Karpas-422 (cell line): ENCODE data around the gene UBQLN1. TPM values are rescaled to one million over a fixed set of nuclear protein-coding genes. Genes with fewer than 3 reads are reported as not detected.

Experiments
- DNase-seq: peaks from one replicate; pipeline ENCODE4 v3.0.0-alpha.2; 2015
- H2AFZ ChIP-seq: fragments of 200-600 bp; sonication (generic); 2 replicates; pipeline ENCODE4 v1.6.1; 2014; ENCODE audit warnings: antibody characterized with exemption, low read length, mixed read lengths
- H3K27ac ChIP-seq: fragments of 200-600 bp; sonication (generic); 2 replicates; pipeline ENCODE4 v1.5.1; 2014; ENCODE audit warnings: mild to moderate bottlenecking, low read length, moderate library complexity
- H3K27me3 ChIP-seq: fragments of 200-600 bp; sonication (generic); 2 replicates; pipeline ENCODE4 v1.6.1; 2014; ENCODE audit warnings: low read length, mixed read lengths
- H3K36me3 ChIP-seq: fragments of 200-600 bp; sonication (generic); 2 replicates; pipeline ENCODE4 v1.6.1; 2014; ENCODE audit warnings: low read length, mixed read lengths; ENCODE audit not compliant: insufficient read depth
- H3K4me1 ChIP-seq: fragments of 200-600 bp; sonication (generic); 2 replicates; pipeline ENCODE4 v1.6.1; 2014; ENCODE audit warnings: mild to moderate bottlenecking, low read length, mixed read lengths
- H3K4me2 ChIP-seq: fragments of 200-600 bp; sonication (generic); 2 replicates; pipeline ENCODE4 v1.6.1; 2014; ENCODE audit warnings: low read length, low read depth, mild to moderate bottlenecking; ENCODE audit not compliant: poor library complexity, severe bottlenecking
- H3K4me3 ChIP-seq: fragments of 200-600 bp; sonication (generic); 2 replicates; pipeline ENCODE4 v1.5.1; 2014; ENCODE audit warnings: mild to moderate bottlenecking, antibody characterized with exemption, low read length, mixed read lengths
- H3K79me2 ChIP-seq: fragments of 200-600 bp; sonication (generic); 2 replicates; pipeline ENCODE4 v1.6.1; 2014; ENCODE audit warnings: mild to moderate bottlenecking, low read length, mixed read lengths
- H3K9ac ChIP-seq: fragments of 200-600 bp; sonication (generic); 2 replicates; pipeline ENCODE4 v1.6.0; 2014; ENCODE audit warnings: low read length
- H3K9me2 ChIP-seq: fragments of 200-600 bp; sonication (generic), shearing (Covaris generic); replicated peaks from 2 replicates; pipeline ENCODE4 v1.6.0; 2014; ENCODE audit warnings: mild to moderate bottlenecking, low read length, moderate library complexity; ENCODE audit not compliant: insufficient read depth
- H3K9me3 ChIP-seq: fragments of 300-700, 200-600 bp; sonication (generic); 2 replicates; pipeline ENCODE4 v1.6.1; 2014; ENCODE audit warnings: low read length, mixed read lengths
- H4K20me1 ChIP-seq: fragments of 200-600 bp; sonication (generic); 2 replicates; pipeline ENCODE4 v1.6.1; 2014; ENCODE audit warnings: mild to moderate bottlenecking, antibody characterized with exemption, low read length, low read depth; ENCODE audit not compliant: insufficient read depth
- total RNA-seq: library from RNA; depleted of rRNA; stranded (reverse); fragments of >200 nt; shearing (Covaris generic); gene quantifications from 2 replicates; pipeline ENCODE4 v1.2.3, GENCODE V29; 2014; ENCODE audit warnings: low replicate concordance

The UBQLN1 gene
- total RNA-seq, 1 experiment from 2014 or later: 118 TPM

GRCh38 chr9:83656952-83657351 lies 50.8 kb downstream of the UBQLN1 start:
- no peak overlapping the region for H3K27ac ChIP-seq
- H3K79me2 ChIP-seq: peaks cover 66% of the 10 kb centered on the region
- no peak overlapping the region for H3K9ac ChIP-seq
- no peak for DNase-seq
- H3K36me3 ChIP-seq: peaks cover 88% of the 10 kb centered on the region
- no peaks in the 10 kb centered on the region for H3K9me3 ChIP-seq
- H3K4me2 ChIP-seq: no peak overlapping the region
- no peak overlapping the region for H2AFZ ChIP-seq
- no peak overlapping the region for H3K4me3 ChIP-seq
- H3K4me1 ChIP-seq: peaks cover 7% of the 10 kb centered on the region; the same call in 1 of the 2 replicates
- H3K27me3 ChIP-seq: no peaks in the 10 kb centered on the region
- H4K20me1 ChIP-seq: no peaks in the 10 kb centered on the region
- no peaks in the 10 kb centered on the region for H3K9me2 ChIP-seq

GRCh38 chr9:83656032-83656680 lies 51.6 kb downstream of the UBQLN1 start:
- Histone ChIP-seq H3K4me2 (no peak overlapping the region), H3K9me3 (no peaks in the 10 kb centered on the region)
- no peak for DNase-seq

GRCh38 chr9:83655433-83655832 lies 52.3 kb downstream of the UBQLN1 start:
- no peak for DNase-seq
- Histone ChIP-seq H3K79me2 (peaks cover 58% of the 10 kb centered on the region), H3K27me3 (no peaks in the 10 kb centered on the region), H3K9me3 (no peaks in the 10 kb centered on the region), H3K4me2 (no peak overlapping the region), H3K9ac (no peak overlapping the region), H3K27ac (no peak overlapping the region), H4K20me1 (no peaks in the 10 kb centered on the region), H3K9me2 (no peaks in the 10 kb centered on the region), H3K4me1 (peaks cover 7% of the 10 kb centered on the region; the same call in 1 of the 2 replicates), H3K36me3 (peaks cover 82% of the 10 kb centered on the region), H2AFZ (no peak overlapping the region), H3K4me3 (no peak overlapping the region)

More at GRCh38 chr9:83656032-83656680, 51.6 kb downstream of the UBQLN1 start:
- Histone ChIP-seq H3K4me3 (no peak overlapping the region), H3K27ac (no peak overlapping the region), H3K4me1 (peaks cover 7% of the 10 kb centered on the region; the same call in 1 of the 2 replicates), H4K20me1 (no peaks in the 10 kb centered on the region), H3K27me3 (no peaks in the 10 kb centered on the region), H3K9me2 (no peaks in the 10 kb centered on the region), H3K79me2 (peaks cover 63% of the 10 kb centered on the region), H3K36me3 (peaks cover 87% of the 10 kb centered on the region), H3K9ac (no peak overlapping the region), H2AFZ (no peak overlapping the region)

GRCh38 chr9:83652433-83652832 lies 55.3 kb downstream of the UBQLN1 start:
- peaks cover 54% of the 10 kb centered on the region for H3K36me3 ChIP-seq

GRCh38 chr9:83651558-83651957 lies 56.2 kb downstream of the UBQLN1 start:
- peaks cover 38% of the 10 kb centered on the region for H3K79me2 ChIP-seq
- H3K4me2 ChIP-seq: no peak overlapping the region
- H3K4me3 ChIP-seq: no peak overlapping the region
- no peak overlapping the region for H3K9ac ChIP-seq
- peaks cover 46% of the 10 kb centered on the region for H3K36me3 ChIP-seq
- H3K4me1 ChIP-seq: peaks cover 16% of the 10 kb centered on the region
- H2AFZ ChIP-seq: no peak overlapping the region
- H3K9me2 ChIP-seq: no peaks in the 10 kb centered on the region
- DNase-seq: no peak
- H3K27me3 ChIP-seq: no peaks in the 10 kb centered on the region
- no peak overlapping the region for H3K27ac ChIP-seq
- no peaks in the 10 kb centered on the region for H3K9me3 ChIP-seq
- H4K20me1 ChIP-seq: no peaks in the 10 kb centered on the region

More at GRCh38 chr9:83652433-83652832, 55.3 kb downstream of the UBQLN1 start:
- peaks cover 45% of the 10 kb centered on the region for H3K79me2 ChIP-seq
- no peak overlapping the region for H3K4me3 ChIP-seq
- H3K27me3 ChIP-seq: no peaks in the 10 kb centered on the region
- H2AFZ ChIP-seq: no peak overlapping the region
- no peaks in the 10 kb centered on the region for H4K20me1 ChIP-seq
- no peak overlapping the region for H3K27ac ChIP-seq
- peaks cover 16% of the 10 kb centered on the region for H3K4me1 ChIP-seq
- no peak overlapping the region for H3K9ac ChIP-seq
- H3K9me3 ChIP-seq: no peaks in the 10 kb centered on the region
- H3K9me2 ChIP-seq: no peaks in the 10 kb centered on the region
- H3K4me2 ChIP-seq: no peak overlapping the region
- DNase-seq: no peak

- Histone ChIP-seq H3K9me3 (no peaks in the 10 kb centered on the region), H3K27me3 (no peaks in the 10 kb centered on the region), H4K20me1 (no peaks in the 10 kb centered on the region), H2AFZ (no peak overlapping the region), H3K27ac (peak overlapping the region; percentile 36; the same call in 1 of the 2 replicates), H3K4me1 (peaks cover 16% of the 10 kb centered on the region), H3K4me2 (no peak overlapping the region), H3K4me3 (no peak overlapping the region), H3K36me3 (peaks cover 25% of the 10 kb centered on the region), H3K9me2 (no peaks in the 10 kb centered on the region), H3K9ac (no peak overlapping the region), H3K79me2 (peaks cover 18% of the 10 kb centered on the region; the same call in 1 of the 2 replicates)
- DNase-seq: peak; percentile 49
Observed at GRCh38 chr9:83649515-83649914, 58.2 kb downstream of the UBQLN1 start.

- Histone ChIP-seq H3K36me3 (peaks cover 21% of the 10 kb centered on the region), H3K9ac (no peak overlapping the region), H3K4me3 (no peak overlapping the region), H3K9me2 (no peaks in the 10 kb centered on the region), H3K4me2 (no peak overlapping the region), H3K4me1 (peaks cover 16% of the 10 kb centered on the region), H2AFZ (no peak overlapping the region), H3K27me3 (no peaks in the 10 kb centered on the region), H3K27ac (no peak overlapping the region), H4K20me1 (no peaks in the 10 kb centered on the region), H3K79me2 (peaks cover 15% of the 10 kb centered on the region; the same call in 1 of the 2 replicates), H3K9me3 (no peaks in the 10 kb centered on the region)
- peak; percentile 87 for DNase-seq
Observed at GRCh38 chr9:83649080-83649479, 58.7 kb downstream of the UBQLN1 start.

- Histone ChIP-seq H3K4me2 (no peak overlapping the region), H3K4me1 (peaks cover 8% of the 10 kb centered on the region), H3K9me2 (no peaks in the 10 kb centered on the region), H3K79me2 (peaks cover 4% of the 10 kb centered on the region; the same call in 1 of the 2 replicates), H4K20me1 (no peaks in the 10 kb centered on the region), H3K9me3 (no peaks in the 10 kb centered on the region), H3K36me3 (peaks cover 5% of the 10 kb centered on the region; the same call in 1 of the 2 replicates), H3K9ac (no peak overlapping the region), H3K27ac (no peak overlapping the region), H3K27me3 (no peaks in the 10 kb centered on the region), H3K4me3 (no peak overlapping the region), H2AFZ (no peak overlapping the region)
- DNase-seq: no peak
Observed at GRCh38 chr9:83646500-83647239, 61.1 kb downstream of the UBQLN1 start.
